Activated naive CD8-positive, alpha-beta T cell treated with anti-CD3 and anti-CD28 coated beads for 36 hours (primary cell): ENCODE results near the gene TICAM2. TPM values are rescaled to one million over a fixed set of nuclear protein-coding genes. Genes with fewer than 3 reads are reported as not detected.

Source experiments
- DNase-seq: peaks from one replicate; pipeline ENCODE4 v3.0.0; 2021
- H3K27ac Mint-ChIP-seq: one replicate; pipeline ENCODE4 v1.8.0; 2022; ENCODE audit warnings: mild to moderate bottlenecking, moderate library complexity, mixed read lengths
- H3K27me3 Mint-ChIP-seq: one replicate; pipeline ENCODE4 v1.8.0; 2022; ENCODE audit warnings: mild to moderate bottlenecking, mixed read lengths
- H3K36me3 Mint-ChIP-seq: one replicate; pipeline ENCODE4 v1.8.0; 2021; ENCODE audit warnings: mild to moderate bottlenecking, mixed read lengths
- H3K4me1 Mint-ChIP-seq: one replicate; pipeline ENCODE4 v1.8.0; 2021; ENCODE audit warnings: mixed read lengths
- H3K4me3 Mint-ChIP-seq: one replicate; pipeline ENCODE4 v1.8.0; 2022; ENCODE audit warnings: mild to moderate bottlenecking, moderate library complexity, mixed read lengths
- H3K9me3 Mint-ChIP-seq: one replicate; pipeline ENCODE4 v1.8.0; 2022; ENCODE audit warnings: mixed read lengths
- total RNA-seq, 2 experiments: library from RNA; stranded (reverse); gene quantifications; one replicate each; pipeline ENCODE4 v1.2.3, GENCODE V29; 2021

The TICAM2 gene
- total RNA-seq, 2 experiments from 2014 or later, result 0.82 to 1.1 TPM

DNA sequence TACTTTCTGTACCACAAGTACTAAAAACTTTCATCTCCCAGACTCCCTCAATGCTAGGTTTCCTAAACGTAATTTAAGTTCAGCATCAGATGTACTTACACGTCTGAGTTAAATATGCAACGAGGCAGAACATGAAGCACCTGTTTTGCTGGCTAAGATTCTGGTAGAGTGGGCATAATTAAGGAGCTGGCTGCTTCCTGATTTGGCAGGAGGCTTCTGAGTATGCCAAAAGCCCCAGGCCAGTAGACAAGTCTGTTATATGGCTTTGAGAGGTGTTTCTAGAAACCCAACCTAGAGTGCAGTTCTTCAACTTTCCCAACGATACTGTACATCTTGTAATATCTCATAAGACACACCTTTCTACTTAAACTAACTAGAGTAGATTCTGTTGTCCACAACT, 13.6 kb downstream of the TICAM2 start:
- no peaks in the 10 kb centered on the region for H3K27me3 Mint-ChIP-seq
- DNase-seq, result no peak
- H3K36me3 Mint-ChIP-seq, result peaks cover 2% of the 10 kb centered on the region
- no peak overlapping the region for H3K27ac Mint-ChIP-seq
- H3K4me3 Mint-ChIP-seq, result no peak overlapping the region
- H3K4me1 Mint-ChIP-seq, result no peaks in the 10 kb centered on the region
- no peaks in the 10 kb centered on the region for H3K9me3 Mint-ChIP-seq

DNA sequence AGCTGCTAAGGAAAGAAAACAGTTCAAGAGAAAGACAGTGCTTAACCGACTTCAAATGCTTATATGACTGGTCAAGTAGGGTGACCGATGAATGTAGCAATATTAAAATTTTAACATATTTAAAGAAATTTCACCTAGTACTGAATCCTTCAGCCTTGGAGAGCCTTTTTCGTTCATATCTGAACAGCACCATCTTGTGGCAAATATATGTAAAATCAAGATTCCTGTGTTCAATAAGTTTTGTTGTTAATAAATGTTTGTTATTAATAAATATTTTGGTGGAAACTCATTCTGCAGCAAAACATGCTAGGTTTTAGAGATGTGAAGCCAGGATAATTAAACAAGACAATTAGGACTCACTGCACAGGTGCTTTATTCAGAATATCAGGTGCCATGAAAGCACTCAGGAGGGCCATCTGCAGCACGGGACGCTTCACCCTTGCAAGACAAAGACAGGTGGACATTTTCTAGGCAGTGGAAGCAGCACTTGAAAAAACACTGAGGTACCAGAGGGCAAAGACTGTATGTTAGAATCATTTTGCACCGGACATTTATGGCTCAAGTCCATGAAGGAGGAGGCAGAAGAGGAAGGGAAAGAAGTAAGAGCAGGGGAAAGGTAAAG, 15.6 kb downstream of the TICAM2 start:
- no peak for DNase-seq
- no peaks in the 10 kb centered on the region for H3K9me3 Mint-ChIP-seq
- no peaks in the 10 kb centered on the region for H3K27me3 Mint-ChIP-seq
- H3K36me3 Mint-ChIP-seq, result peaks cover 2% of the 10 kb centered on the region
- H3K4me1 Mint-ChIP-seq, result no peaks in the 10 kb centered on the region
- no peak overlapping the region for H3K27ac Mint-ChIP-seq
- H3K4me3 Mint-ChIP-seq, result no peak overlapping the region

DNA sequence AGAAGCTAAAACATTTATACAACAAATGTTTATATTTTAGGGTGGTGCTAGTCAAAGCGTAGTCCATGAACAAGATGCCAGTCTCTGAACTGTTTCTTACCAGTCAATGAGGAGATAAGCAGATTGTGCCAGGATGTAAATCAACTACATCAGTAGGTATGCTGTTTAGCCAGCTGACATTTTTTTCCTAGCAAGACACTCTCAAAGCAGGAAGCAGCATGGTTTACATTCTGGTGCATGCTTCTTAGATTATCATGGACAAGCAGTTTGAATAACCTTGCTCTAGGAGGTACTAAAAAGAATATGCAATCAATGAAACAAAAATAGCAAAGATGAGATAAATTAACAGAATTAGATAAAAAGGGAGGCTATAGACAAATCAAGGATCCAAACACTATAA, 17.0 kb downstream of the TICAM2 start:
- Mint-ChIP-seq H3K27ac (no peak overlapping the region), H3K4me1 (no peaks in the 10 kb centered on the region), H3K36me3 (no peaks in the 10 kb centered on the region), H3K4me3 (no peak overlapping the region), H3K9me3 (no peaks in the 10 kb centered on the region), H3K27me3 (no peaks in the 10 kb centered on the region)
- no peak for DNase-seq

DNA sequence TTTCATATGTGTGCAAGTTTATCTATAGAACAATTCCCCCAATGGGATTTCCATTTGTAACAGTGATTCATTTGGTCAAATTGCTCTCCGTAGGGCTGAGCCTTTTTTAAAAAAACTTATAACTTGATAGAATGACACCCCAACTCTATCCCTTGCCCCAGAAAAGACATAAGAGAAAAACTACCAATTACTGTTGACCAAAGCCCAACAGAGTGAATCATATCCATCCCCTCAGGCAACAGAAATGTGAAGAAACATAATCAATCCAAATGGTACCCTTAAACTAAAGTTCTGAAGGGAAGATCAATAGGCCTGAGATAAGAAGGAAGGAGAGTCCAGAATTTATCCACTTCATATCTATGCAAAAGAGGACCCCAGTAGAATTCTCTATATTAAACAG, 17.8 kb downstream of the TICAM2 start:
- Mint-ChIP-seq H3K4me1 (no peaks in the 10 kb centered on the region), H3K27me3 (no peaks in the 10 kb centered on the region), H3K36me3 (no peaks in the 10 kb centered on the region), H3K27ac (no peak overlapping the region), H3K9me3 (no peaks in the 10 kb centered on the region), H3K4me3 (no peak overlapping the region)
- no peak for DNase-seq

DNA sequence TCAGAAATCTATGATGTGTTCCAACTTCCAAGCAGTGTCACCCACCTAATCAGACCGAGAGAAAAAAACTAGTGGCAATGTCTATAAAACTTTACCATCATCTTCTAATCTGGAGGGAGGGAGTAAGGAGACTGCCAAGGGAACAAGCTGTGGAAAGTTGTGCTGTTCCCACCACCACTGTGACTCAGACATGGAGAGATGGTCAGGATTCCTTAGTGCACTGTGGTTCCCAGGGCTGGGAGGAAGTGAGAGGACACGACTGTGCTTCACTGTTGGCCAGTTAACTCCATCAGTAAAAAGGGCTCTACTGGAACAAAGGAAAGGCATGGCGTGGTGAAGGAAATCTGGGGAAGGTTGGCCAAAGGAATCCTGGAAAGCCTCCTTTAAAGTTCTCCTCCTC, 18.8 kb downstream of the TICAM2 start:
- no peak overlapping the region for H3K4me3 Mint-ChIP-seq
- H3K27me3 Mint-ChIP-seq, result no peaks in the 10 kb centered on the region
- H3K27ac Mint-ChIP-seq, result no peak overlapping the region
- no peaks in the 10 kb centered on the region for H3K9me3 Mint-ChIP-seq
- no peak for DNase-seq
- H3K4me1 Mint-ChIP-seq, result no peaks in the 10 kb centered on the region
- H3K36me3 Mint-ChIP-seq, result no peaks in the 10 kb centered on the region

DNA sequence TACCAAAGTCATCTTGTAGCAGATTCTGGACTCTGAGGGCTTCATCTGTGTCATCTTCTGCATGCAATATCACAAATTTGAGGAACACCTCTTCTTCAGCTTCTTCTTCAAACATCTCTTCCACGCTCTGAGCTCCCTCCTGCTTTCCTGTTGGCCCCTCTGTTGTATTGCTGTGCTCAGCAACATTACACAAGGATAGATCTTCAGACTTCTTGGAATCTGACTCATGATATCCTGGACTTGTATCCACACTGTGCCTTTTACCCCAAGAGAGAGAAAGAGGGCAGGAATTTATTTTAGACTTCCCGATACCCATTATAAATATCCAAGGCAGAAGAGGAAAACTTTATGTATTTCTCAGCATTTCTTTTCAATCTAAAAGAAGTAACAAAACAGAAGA, 21.3 kb downstream of the TICAM2 start:
- H3K27me3 Mint-ChIP-seq, result no peaks in the 10 kb centered on the region

DNA sequence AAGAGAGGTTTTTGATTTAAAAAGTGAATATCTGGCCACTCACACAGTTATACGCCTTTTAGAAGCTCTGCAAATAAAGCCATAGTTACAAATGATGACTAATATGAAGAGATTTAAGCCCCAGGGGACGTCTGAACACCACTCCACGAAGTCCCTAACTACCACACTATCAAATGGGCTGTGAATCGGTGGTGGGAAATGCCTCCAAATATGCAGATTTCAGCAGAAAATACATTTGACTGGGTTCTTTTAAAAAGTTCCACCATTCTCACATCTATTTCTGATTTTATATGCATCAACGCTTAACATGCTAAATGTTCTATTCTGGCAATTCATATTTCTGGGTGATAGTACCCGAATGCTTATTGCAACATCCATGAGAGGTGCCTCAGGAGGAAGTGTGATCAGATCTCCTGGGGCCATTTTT, 22.5 kb downstream of the TICAM2 start:
- Mint-ChIP-seq H3K27ac (no peak overlapping the region), H3K4me1 (no peaks in the 10 kb centered on the region), H3K27me3 (no peaks in the 10 kb centered on the region), H3K36me3 (no peaks in the 10 kb centered on the region), H3K4me3 (no peak overlapping the region), H3K9me3 (no peaks in the 10 kb centered on the region)
- no peak for DNase-seq

More for the DNA sequence above, 21.3 kb downstream of the TICAM2 start:
- H3K36me3 Mint-ChIP-seq, result no peaks in the 10 kb centered on the region
- no peaks in the 10 kb centered on the region for H3K9me3 Mint-ChIP-seq
- no peak overlapping the region for H3K27ac Mint-ChIP-seq
- DNase-seq, result no peak
- H3K4me3 Mint-ChIP-seq, result no peak overlapping the region
- H3K4me1 Mint-ChIP-seq, result no peaks in the 10 kb centered on the region

DNA sequence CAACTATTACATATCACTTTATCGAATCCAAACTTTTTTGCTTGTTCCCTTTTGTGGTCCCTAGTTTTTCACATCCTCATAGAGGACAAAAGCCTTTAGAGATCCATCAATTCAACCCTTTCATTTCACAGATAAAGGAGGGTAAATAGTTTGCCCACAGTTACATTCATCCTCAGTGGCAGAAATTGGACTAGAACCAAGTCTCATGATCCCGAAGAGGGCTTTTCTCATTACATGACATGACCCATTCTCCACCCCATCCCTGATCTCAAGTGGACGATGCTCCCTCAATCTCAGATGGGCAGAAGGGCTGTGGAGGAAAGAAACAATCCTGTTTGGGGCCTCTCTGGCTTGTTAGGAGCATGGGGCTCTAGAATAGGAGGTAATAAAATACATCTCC, 23.1 kb downstream of the TICAM2 start:
- peaks cover 3% of the 10 kb centered on the region for H3K4me1 Mint-ChIP-seq
- no peaks in the 10 kb centered on the region for H3K36me3 Mint-ChIP-seq
- H3K9me3 Mint-ChIP-seq, result no peaks in the 10 kb centered on the region
- H3K27me3 Mint-ChIP-seq, result no peaks in the 10 kb centered on the region
- H3K27ac Mint-ChIP-seq, result no peak overlapping the region
- DNase-seq, result no peak
- H3K4me3 Mint-ChIP-seq, result no peak overlapping the region

DNA sequence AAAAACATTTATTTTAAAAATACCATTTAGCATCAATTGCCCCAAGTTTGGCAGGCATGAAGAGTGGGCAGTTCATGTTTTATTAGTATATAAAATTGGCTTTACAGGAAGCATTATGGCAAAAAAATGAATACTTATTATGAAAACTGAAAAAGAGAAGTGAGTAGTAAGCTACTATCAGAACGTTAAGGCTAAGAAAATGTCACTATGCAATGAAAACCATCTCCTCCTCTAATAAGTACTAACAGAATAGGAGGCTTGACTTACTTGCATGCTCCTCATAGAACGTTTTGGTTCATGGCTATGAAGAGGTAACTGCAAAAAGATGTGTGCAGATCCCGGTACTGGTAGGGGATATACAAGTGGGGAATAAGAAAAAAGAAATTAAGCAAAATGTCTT, 23.6 kb downstream of the TICAM2 start:
- peaks cover 3% of the 10 kb centered on the region for H3K4me1 Mint-ChIP-seq
- DNase-seq, result no peak
- H3K27me3 Mint-ChIP-seq, result no peaks in the 10 kb centered on the region
- no peaks in the 10 kb centered on the region for H3K36me3 Mint-ChIP-seq
- no peak overlapping the region for H3K27ac Mint-ChIP-seq
- no peak overlapping the region for H3K4me3 Mint-ChIP-seq
- no peaks in the 10 kb centered on the region for H3K9me3 Mint-ChIP-seq

DNA sequence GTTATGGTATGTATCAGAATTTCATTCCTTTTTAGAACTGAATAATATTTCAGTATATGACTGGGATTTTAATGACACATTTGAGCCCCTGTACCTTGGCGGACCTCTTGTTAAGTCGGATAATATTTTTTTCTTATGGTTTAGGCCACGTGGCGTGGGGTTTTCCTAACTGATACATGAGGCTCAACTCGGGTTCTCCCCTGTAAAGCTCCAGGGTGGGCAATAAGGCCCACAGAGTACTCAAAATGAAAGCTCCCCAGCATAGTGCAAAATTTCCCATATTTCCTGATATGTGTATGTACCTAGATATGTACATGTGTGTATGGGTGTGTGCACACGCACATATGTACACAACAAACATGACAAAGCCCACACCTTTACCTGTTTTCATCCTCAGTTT, 24.5 kb downstream of the TICAM2 start:
- Mint-ChIP-seq H3K36me3 (no peaks in the 10 kb centered on the region), H3K27ac (no peak overlapping the region), H3K4me1 (peaks cover 3% of the 10 kb centered on the region), H3K4me3 (no peak overlapping the region), H3K9me3 (no peaks in the 10 kb centered on the region), H3K27me3 (no peaks in the 10 kb centered on the region)
- no peak for DNase-seq

DNA sequence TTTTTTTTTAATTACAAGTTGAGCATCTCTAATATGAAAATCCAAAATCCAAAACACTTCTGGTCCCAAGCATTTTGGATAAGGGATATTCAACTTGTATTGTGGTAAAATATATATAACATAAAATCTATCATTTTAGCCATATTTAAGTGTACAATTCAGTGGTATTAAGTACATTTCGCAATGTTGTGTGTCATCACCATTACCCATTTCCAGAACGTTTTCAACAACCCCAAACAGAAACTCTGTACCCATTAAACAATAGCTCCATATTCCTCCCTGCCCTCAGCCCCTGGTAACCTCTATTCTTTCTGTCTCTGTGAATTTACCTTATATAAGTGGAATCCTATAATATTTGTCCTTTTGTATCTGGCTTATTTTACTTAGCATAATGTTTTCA, 24.9 kb downstream of the TICAM2 start:
- Mint-ChIP-seq H3K36me3 (no peaks in the 10 kb centered on the region), H3K4me1 (peaks cover 3% of the 10 kb centered on the region), H3K27ac (no peak overlapping the region), H3K27me3 (no peaks in the 10 kb centered on the region), H3K9me3 (no peaks in the 10 kb centered on the region), H3K4me3 (no peak overlapping the region)
- DNase-seq, result no peak

DNA sequence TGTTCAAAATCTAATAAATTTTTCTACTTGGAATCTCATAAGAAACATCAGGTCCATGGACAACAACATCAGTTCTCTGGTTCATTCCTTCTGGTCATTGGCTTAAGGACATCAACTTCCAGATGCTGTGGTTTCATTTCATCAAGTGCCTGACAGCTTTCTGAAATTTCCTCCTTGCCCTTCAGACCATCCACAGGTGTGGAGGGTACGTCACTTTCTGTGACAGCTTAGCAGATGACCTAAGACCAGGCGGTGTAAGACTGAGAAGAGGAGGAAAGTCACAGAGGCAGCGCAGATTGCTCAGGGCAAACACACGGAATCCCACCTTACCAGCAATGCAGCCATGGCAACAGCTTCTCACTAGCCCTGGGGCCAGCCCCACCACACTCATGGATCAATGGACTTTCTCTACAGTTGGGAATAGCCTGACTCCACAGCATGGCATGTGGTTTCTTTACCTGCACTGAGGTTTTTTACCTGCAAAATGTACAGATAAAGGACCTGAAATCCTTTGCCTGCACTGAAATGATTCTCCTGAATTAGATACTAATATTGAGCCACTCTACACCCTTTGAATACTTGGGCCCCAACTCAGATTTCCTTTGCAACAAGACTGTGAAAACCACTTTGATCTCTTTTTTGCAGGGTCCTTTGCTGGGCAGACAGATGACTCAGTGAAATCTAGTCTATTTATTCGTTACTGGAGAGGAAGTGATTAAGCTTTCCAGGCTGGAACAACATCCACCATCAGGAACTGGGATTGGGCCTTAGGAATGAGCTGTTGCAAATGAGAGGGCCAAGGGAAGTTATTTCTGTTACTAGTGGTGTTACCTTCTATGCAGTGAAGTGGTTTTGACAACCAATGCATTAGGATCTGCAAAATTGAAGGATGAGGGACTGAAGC, 26.9 kb downstream of the TICAM2 start:
- H3K4me3 Mint-ChIP-seq, result no peak overlapping the region
- no peak overlapping the region for H3K27ac Mint-ChIP-seq
- H3K4me1 Mint-ChIP-seq, result peaks cover 3% of the 10 kb centered on the region
- H3K9me3 Mint-ChIP-seq, result no peaks in the 10 kb centered on the region
- DNase-seq, result no peak
- no peaks in the 10 kb centered on the region for H3K36me3 Mint-ChIP-seq
- H3K27me3 Mint-ChIP-seq, result no peaks in the 10 kb centered on the region

DNA sequence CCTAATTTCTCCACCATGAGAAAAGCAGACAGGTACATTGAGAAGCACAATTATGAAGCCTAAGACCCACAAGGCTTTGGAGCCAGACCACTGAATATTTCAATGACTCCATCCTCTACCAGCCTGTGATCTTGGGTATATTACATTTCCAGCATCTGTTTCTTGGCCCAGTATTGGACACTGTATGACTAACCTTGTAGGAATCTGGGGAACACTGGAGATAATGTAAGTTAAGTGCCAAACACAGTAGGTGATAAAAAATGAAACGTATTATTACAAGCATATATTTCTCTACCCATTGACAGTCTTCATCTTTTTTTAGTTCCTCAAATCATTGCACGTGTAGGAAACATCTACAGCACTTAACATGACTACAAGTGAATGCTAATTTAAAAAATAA, 29.1 kb downstream of the TICAM2 start:
- Mint-ChIP-seq H3K36me3 (no peaks in the 10 kb centered on the region), H3K27ac (no peak overlapping the region), H3K4me1 (peaks cover 3% of the 10 kb centered on the region), H3K9me3 (no peaks in the 10 kb centered on the region), H3K27me3 (no peaks in the 10 kb centered on the region), H3K4me3 (no peak overlapping the region)
- no peak for DNase-seq

DNA sequence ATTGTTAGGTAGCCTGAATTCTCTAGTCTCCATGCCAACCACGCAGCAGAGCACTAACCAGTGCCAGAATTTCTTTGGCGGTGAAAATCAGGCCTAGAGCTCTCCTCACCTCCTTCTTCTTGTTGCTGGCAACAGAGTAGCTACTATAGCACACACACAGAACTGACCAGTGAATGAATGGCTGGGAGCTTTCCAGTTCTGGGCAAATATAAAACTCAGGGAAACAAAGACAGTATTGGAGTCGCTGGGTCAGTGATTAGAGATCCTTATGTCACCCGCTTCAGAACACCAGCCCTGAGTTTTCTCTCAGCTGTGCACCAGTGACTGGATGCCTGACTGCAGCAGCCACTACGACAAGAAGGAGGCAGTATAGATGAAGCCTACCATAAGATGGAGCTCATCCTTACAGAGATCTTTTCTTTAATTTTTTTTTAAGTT, 30.8 kb downstream of the TICAM2 start:
- Mint-ChIP-seq H3K4me3 (no peak overlapping the region), H3K36me3 (no peaks in the 10 kb centered on the region), H3K9me3 (no peaks in the 10 kb centered on the region), H3K27ac (no peak overlapping the region), H3K4me1 (peaks cover 3% of the 10 kb centered on the region), H3K27me3 (no peaks in the 10 kb centered on the region)
- no peak for DNase-seq

DNA sequence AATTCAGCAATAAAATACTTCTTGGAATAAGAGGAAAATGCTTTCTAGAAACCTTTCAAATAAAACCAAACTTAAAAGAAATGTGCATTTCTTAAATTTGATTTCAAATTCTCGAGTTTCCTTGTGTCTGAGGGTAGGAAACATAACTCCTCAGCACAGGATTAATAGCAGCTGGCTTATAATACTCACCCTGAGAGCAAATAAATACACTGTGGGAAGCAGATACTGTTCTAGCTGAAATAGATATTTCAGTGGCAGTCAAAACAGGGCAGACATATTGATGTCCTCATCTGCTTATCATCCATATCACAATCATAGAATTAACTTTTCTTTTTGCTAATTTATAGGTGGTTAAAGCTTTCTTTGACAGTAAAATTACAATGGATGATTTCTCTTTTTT, 33.6 kb downstream of the TICAM2 start:
- H3K27me3 Mint-ChIP-seq, result peaks cover 5% of the 10 kb centered on the region
- no peaks in the 10 kb centered on the region for H3K36me3 Mint-ChIP-seq
- H3K27ac Mint-ChIP-seq, result no peak overlapping the region
- no peaks in the 10 kb centered on the region for H3K4me1 Mint-ChIP-seq
- no peaks in the 10 kb centered on the region for H3K9me3 Mint-ChIP-seq
- no peak overlapping the region for H3K4me3 Mint-ChIP-seq
- DNase-seq, result no peak

DNA sequence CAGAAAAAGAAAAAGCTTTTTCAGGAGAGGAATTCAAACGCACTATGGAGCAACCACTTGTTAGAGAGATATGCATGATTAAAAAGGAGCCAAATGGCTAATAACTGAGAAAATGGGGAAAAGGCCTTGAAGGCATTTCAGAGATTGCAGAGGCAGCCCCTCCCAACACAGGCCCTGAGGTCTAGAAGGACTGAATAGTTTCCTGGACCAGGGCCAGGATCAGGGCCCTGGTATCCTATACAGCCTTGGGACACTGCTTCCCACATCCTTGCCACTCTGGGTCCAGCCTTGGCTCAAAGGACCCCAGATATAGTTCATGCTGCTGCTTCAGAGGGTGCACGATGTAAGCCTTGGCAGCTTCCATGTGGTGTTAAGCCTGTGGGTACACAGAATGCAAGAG, 37.0 kb downstream of the TICAM2 start:
- Mint-ChIP-seq H3K27ac (no peak overlapping the region), H3K4me1 (no peaks in the 10 kb centered on the region), H3K27me3 (peaks cover 12% of the 10 kb centered on the region), H3K9me3 (no peaks in the 10 kb centered on the region), H3K36me3 (no peaks in the 10 kb centered on the region), H3K4me3 (no peak overlapping the region)
- no peak for DNase-seq
